Stomach (tissue), 19 donors: Measurements from ENCODE around the gene FCAR. TPM values are rescaled to one million over a fixed set of nuclear protein-coding genes. Genes with fewer than 3 reads are reported as not detected.
"Not testable (repeated sequence)": the region's sequence is repeated elsewhere in the genome, so short reads cannot be mapped to it uniquely, and the experiment has no call there.

Experiments used
- DNase-seq, 2 donors: peaks; one replicate each; pipeline versions ENCODE4 v3.0.0 to v3.0.0-alpha.2; 2013 to 2019
- H3K27ac ChIP-seq, 5 donors: fragments of 200-600 bp in 4 of 5; sonication (generic) in 4 of 5; one replicate each; pipeline ENCODE4 v1.5.1; 2013 to 2019; ENCODE audit warnings: mild to moderate bottlenecking in 1 of 5, moderate library complexity in 1 of 5
- H3K27me3 ChIP-seq, 3 donors: fragments of 200-600 bp; sonication (generic); one replicate each; pipeline ENCODE4 v1.5.1; 2017 to 2019; ENCODE audit warnings: mixed run types in 1 of 3
- H3K36me3 ChIP-seq, 4 donors: fragments of 200-600 bp; sonication (generic); 1 replicate in 3 of 4; 2 replicates in 1 of 4; pipeline ENCODE4 v1.5.1; 2016 to 2019
- H3K4me1 ChIP-seq, 4 donors: fragments of 200-600 bp; sonication (generic); one replicate each; pipeline ENCODE4 v1.5.1; 2016 to 2019
- H3K4me3 ChIP-seq, 4 donors: fragments of 200-600 bp; sonication (generic) in 3 of 4; one replicate each; pipeline ENCODE4 v1.5.1; 2016 to 2019; ENCODE audit warnings: mild to moderate bottlenecking in 1 of 4
- H3K9me3 ChIP-seq, 4 donors: fragments of 200-600 bp; sonication (generic); one replicate each; pipeline ENCODE4 v1.5.1; 2016 to 2019
- POLR2A ChIP-seq, 4 donors: fragments of 450-650 bp; IDR thresholded peaks; one replicate each; pipeline ENCODE4 v1.6.1; 2016; ENCODE audit warnings: antibody characterized with exemption in 4 of 4, control low read depth in 2 of 4, mild to moderate bottlenecking in 1 of 4, moderate library complexity in 1 of 4
- POLR2AphosphoS5 ChIP-seq, 3 donors: sonication (generic); formaldehyde crosslinking; IDR thresholded peaks; one replicate each; pipeline ENCODE4 v1.6.1; 2016; ENCODE audit warnings: antibody characterized with exemption in 3 of 3
- WGBS, 5 donors: extraction: QIAGEN DNeasy Blood & Tissue Kit in 3 of 5; methylation state at CpG; one replicate each; pipeline versions ENCODE4 v1.1.5 to v1.1.7; 2013 to 2018; 5-methylcytosine and 5-hydroxymethylcytosine counted together
- intact Hi-C: fragments of 100-400 bp; cut with DNase I; formaldehyde crosslinking; loops from one replicate; pipeline ENCODE4 v1.15.1; 2023; ENCODE audit warnings: low total_unique reads
- long read RNA-seq, 10 donors: transcript quantifications; one replicate each; lab custom pipeline, GENCODE V29; 2026
- polyA plus RNA-seq, 3 donors: library from polyadenylated mRNA; stranded (reverse); fragments of 200-250 nt; gene quantifications; one replicate each; pipeline ENCODE4 v1.2.3, GENCODE V29; 2013
- total RNA-seq, 5 donors: library from RNA; depleted of rRNA; stranded (reverse); fragments of >200 nt; gene quantifications; one replicate each; pipeline versions ENCODE4 v1.1.0 to v1.2.3, GENCODE V29; 2014 to 2016
- donor health status: healthy with polysubstance abuse.
- donor health status: Bipolar disorder and iron deficiency.
- donor health status: healthy.

The FCAR gene
- total RNA-seq = 1 to 10 TPM in 1 of 5 donors, not detected in 4; 1.3 TPM
- 1 to 10 TPM in 1 of 3 donors, under 1 TPM in 1, not detected in 1; 0.15 to 2.2 TPM for polyA plus RNA-seq
- long read RNA-seq, donor 1 = 0 reads
- long read RNA-seq, donor 2 = 0 reads
- long read RNA-seq, donor 3 = 0 reads
- long read RNA-seq, donor 4 = 0 reads
- long read RNA-seq, donor 5, partial matches to known transcripts = 0 of 1 reads
- long read RNA-seq, donor 5, other reads (novel, unspliced or antisense) = 0 of 1 reads
- long read RNA-seq, donor 6 = 0 reads
- long read RNA-seq, donor 7 = 0 reads
- long read RNA-seq, donor 8 = 0 reads
- long read RNA-seq, donor 9 = 0 reads
- long read RNA-seq, donor 10 = 0 reads

GRCh38 chr19:54873990-54874389, at the start of gene FCAR:
TSS of gene FCAR (plus strand) at chr19:54874235. CDS start at chr19:54874290, 55 bp downstream.
- peak in 1 of 3 donors; percentile 23 for TF ChIP-seq POLR2AphosphoS5 (IDR thresholded peaks at IDR 0.05)
- no peak for TF ChIP-seq POLR2A (IDR thresholded peaks at IDR 0.05)
- H3K4me1 ChIP-seq = no peaks in the 10 kb centered on the region
- 70 to 81% (median 79%) methylated on average over 8 of the region's 8 CpGs for WGBS, 5 donors
- peak within 1 kb of the TSS in 2 of 5 donors; percentile 43 to 62 for H3K27ac ChIP-seq
- peaks cover 0 to 12% (median 8%) of the 10 kb centered on the region in 4 donors for H3K9me3 ChIP-seq
- H3K36me3 ChIP-seq = no peaks in the 10 kb centered on the region
- DNase-seq = no peak
- peaks cover 0 to 5% (median 0%) of the 10 kb centered on the region in 3 donors for H3K27me3 ChIP-seq
- peak within 1 kb of the TSS in 1 of 4 donors; percentile 24 for H3K4me3 ChIP-seq
- intact Hi-C loops = no loop called here

DNA sequence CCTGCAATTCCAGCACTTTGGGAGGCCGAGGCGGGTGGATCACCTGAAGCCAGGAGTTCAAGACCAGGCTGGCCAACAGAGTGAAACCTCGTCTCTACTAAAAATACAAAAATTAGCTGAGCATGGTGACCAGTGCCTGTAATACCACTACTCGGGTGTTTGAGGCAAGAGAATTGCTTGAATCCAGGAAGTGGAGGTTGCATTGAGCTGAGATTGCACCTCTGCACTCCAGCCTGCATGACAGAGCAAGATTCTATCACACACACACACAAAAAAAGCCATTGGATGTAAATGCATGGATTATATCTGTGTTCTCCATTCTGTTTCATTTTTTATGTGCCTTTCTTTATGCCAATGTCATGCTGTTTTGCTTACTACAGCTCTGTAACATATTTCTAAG, 49.6 kb upstream of the FCAR start:
- H3K4me3 ChIP-seq, H3K9me3 ChIP-seq, H3K27ac ChIP-seq, DNase-seq, H3K27me3 ChIP-seq, intact Hi-C loops, H3K36me3 ChIP-seq, H3K4me1 ChIP-seq: not testable (repeated sequence)
- WGBS, 5 donors = 69 to 82% (median 70%) methylated on average over 4 of the region's 4 CpGs

- H3K4me1 ChIP-seq, H3K27ac ChIP-seq, intact Hi-C loops, H3K4me3 ChIP-seq, H3K9me3 ChIP-seq, DNase-seq, H3K36me3 ChIP-seq, H3K27me3 ChIP-seq: not testable (repeated sequence)
- WGBS, 5 donors = 52 to 69% (median 60%) methylated on average over 7 of the region's 7 CpGs
Measured at GRCh38 chr19:54825326-54825725, 48.7 kb upstream of the FCAR start.

GRCh38 chr19:54828064-54828463, 46.0 kb upstream of the FCAR start:
- intact Hi-C loops, H3K27me3 ChIP-seq, H3K4me1 ChIP-seq, H3K36me3 ChIP-seq, DNase-seq, H3K9me3 ChIP-seq, H3K27ac ChIP-seq, H3K4me3 ChIP-seq: not testable (repeated sequence)
- WGBS, 5 donors = 62 to 74% (median 72%) methylated on average over 7 to 8 of the region's 8 CpGs

- 83 to 94% (median 84%) methylated on average over 14 of the region's 14 CpGs for WGBS, 5 donors
- not testable (repeated sequence) for DNase-seq, H3K4me1 ChIP-seq
Measured at GRCh38 chr19:54832496-54832895, 41.5 kb upstream of the FCAR start, which contains the start of gene KIR2DS4. TSS of gene KIR2DS4 (plus strand) at chr19:54832676.

GRCh38 chr19:54835126-54835525, 38.9 kb upstream of the FCAR start:
- H3K9me3 ChIP-seq, H3K27ac ChIP-seq, H3K4me1 ChIP-seq, H3K36me3 ChIP-seq, H3K4me3 ChIP-seq, intact Hi-C loops, DNase-seq, H3K27me3 ChIP-seq: not testable (repeated sequence)
- WGBS, 5 donors = 68 to 82% (median 77%) methylated on average over 5 of the region's 5 CpGs

More at GRCh38 chr19:54832496-54832895, 41.5 kb upstream of the FCAR start, which contains the start of gene KIR2DS4:
- H3K27ac ChIP-seq, intact Hi-C loops, H3K9me3 ChIP-seq, H3K4me3 ChIP-seq, H3K27me3 ChIP-seq, H3K36me3 ChIP-seq: not testable (repeated sequence)

DNA sequence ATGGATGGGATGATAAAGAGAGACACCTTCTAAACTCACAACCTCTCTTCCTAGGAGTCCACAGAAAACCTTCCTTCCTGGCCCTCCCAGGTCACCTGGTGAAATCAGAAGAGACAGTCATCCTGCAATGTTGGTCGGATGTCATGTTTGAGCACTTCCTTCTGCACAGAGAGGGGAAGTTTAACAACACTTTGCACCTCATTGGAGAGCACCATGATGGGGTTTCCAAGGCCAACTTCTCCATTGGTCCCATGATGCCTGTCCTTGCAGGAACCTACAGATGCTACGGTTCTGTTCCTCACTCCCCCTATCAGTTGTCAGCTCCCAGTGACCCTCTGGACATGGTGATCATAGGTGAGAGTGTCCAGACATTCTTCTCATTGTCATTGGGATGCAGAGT, 36.5 kb upstream of the FCAR start:
- H3K9me3 ChIP-seq, H3K27ac ChIP-seq, H3K4me3 ChIP-seq, H3K4me1 ChIP-seq, H3K27me3 ChIP-seq, DNase-seq, intact Hi-C loops, H3K36me3 ChIP-seq: not testable (repeated sequence)
- WGBS, 5 donors = 47 to 65% (median 57%) methylated on average over 1 to 2 of the region's 2 CpGs

- intact Hi-C loops, H3K4me1 ChIP-seq, DNase-seq, H3K36me3 ChIP-seq, H3K9me3 ChIP-seq, H3K27ac ChIP-seq, H3K4me3 ChIP-seq, H3K27me3 ChIP-seq: not testable (repeated sequence)
- 60 to 77% (median 69%) methylated on average over 7 to 8 of the region's 8 CpGs for WGBS, 5 donors
Measured at GRCh38 chr19:54843171-54843570, 30.9 kb upstream of the FCAR start.

DNA sequence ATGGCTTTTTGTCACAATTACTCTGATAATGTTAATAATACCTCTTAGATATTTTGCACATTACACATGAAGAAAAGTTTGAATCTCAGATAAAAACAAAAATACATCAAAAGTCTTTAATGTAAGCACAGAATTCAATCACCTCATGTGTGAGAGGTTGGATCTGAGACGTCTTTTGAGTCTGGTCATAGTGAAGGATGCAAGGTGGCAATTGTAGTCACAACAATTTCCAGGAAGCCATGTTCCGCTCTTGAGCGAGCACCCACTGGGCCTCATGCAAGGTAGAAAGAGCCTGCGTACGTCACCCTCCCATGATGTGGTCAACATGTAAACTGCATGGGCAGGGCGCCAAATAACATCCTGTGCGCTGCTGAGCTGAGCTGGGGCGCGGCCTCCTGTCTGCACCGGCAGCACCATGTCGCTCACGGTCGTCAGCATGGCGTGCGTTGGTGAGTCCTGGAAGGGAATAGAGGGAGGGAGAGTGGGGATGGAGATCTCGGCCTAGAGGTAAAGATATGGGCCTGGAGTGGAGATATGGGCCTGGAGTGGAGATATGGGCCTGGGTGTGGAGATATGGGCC, 23.9 kb upstream of the FCAR start, which contains the start of gene KIR3DL2:
Gene KIR3DL2, plus strand, starts transcription at position 383 of the 580 bp plus-strand sequence. Its CDS starts 33 bp downstream, at position 416.
- H3K27me3 ChIP-seq, H3K36me3 ChIP-seq, H3K27ac ChIP-seq, intact Hi-C loops, H3K4me3 ChIP-seq, H3K4me1 ChIP-seq, DNase-seq, H3K9me3 ChIP-seq: not testable (repeated sequence)
- 82 to 87% (median 84%) methylated on average over 12 to 16 of the region's 16 CpGs for WGBS, 5 donors
